HepG2 (cell line): Measurements from ENCODE around the gene EEA1. TPM values are rescaled to one million over a fixed set of nuclear protein-coding genes. Genes with fewer than 3 reads are reported as not detected.

Experiments
- BATF2 ChIP-seq: sonication (generic); formaldehyde crosslinking; IDR thresholded peaks from 2 replicates; pipeline ENCODE4 v1.8.0; 2022; ENCODE audit warnings: mild to moderate bottlenecking, missing genetic modification reagents, moderate library complexity
- CHCHD3 ChIP-seq: sonication (generic); formaldehyde crosslinking; IDR thresholded peaks from 2 replicates; pipeline ENCODE4 v1.8.0; 2022; ENCODE audit warnings: mild to moderate bottlenecking, missing genetic modification reagents, moderate library complexity
- CTCF ChIP-seq: sonication (generic); formaldehyde crosslinking; IDR thresholded peaks from 2 replicates; pipeline ENCODE4 v1.5.0; 2020; ENCODE audit warnings: mild to moderate bottlenecking, missing genetic modification reagents, moderate library complexity
- FLYWCH1 ChIP-seq: sonication (generic); formaldehyde crosslinking; IDR thresholded peaks from 2 replicates; pipeline ENCODE4 v1.8.1; 2023; ENCODE audit warnings: mild to moderate bottlenecking, missing genetic modification reagents
- FOXP4 ChIP-seq: sonication (generic); formaldehyde crosslinking; IDR thresholded peaks from 2 replicates; pipeline ENCODE4 v1.4.0; 2020; ENCODE audit warnings: missing genetic modification reagents
- HDAC1 ChIP-seq: sonication (generic); formaldehyde crosslinking; IDR thresholded peaks from 2 replicates; pipeline ENCODE4 v1.5.1; 2020; ENCODE audit warnings: mild to moderate bottlenecking, missing genetic modification reagents
- HOXA9 ChIP-seq: sonication (generic); formaldehyde crosslinking; IDR thresholded peaks from 2 replicates; pipeline ENCODE4 v1.8.1; 2022; ENCODE audit warnings: missing genetic modification reagents, mild to moderate bottlenecking, moderate library complexity, borderline replicate concordance
- IRF1 ChIP-seq: sonication (generic); formaldehyde crosslinking; IDR thresholded peaks from 2 replicates; pipeline ENCODE4 v1.4.0; 2020; ENCODE audit warnings: low read depth, mild to moderate bottlenecking, missing genetic modification reagents
- MTERF4 ChIP-seq: sonication (generic); formaldehyde crosslinking; IDR thresholded peaks from 2 replicates; pipeline ENCODE4 v1.8.0; 2023; ENCODE audit warnings: mild to moderate bottlenecking, missing genetic modification reagents
- PHF21A ChIP-seq: sonication (generic); formaldehyde crosslinking; IDR thresholded peaks from 2 replicates; pipeline ENCODE4 v1.5.0; 2020; ENCODE audit warnings: mild to moderate bottlenecking, missing genetic modification reagents
- PHF5A ChIP-seq: IDR thresholded peaks from one replicate; pipeline ENCODE4 v1.6.1; 2018; ENCODE audit warnings: low read depth, missing genetic modification reagents; ENCODE audit not compliant: unreplicated experiment
- RORA ChIP-seq: sonication (generic); formaldehyde crosslinking; IDR thresholded peaks from 2 replicates; pipeline ENCODE4 v1.5.0; 2020; ENCODE audit warnings: mild to moderate bottlenecking, missing genetic modification reagents, moderate library complexity
- SIX4 ChIP-seq: sonication (generic); formaldehyde crosslinking; IDR thresholded peaks from 2 replicates; pipeline ENCODE4 v1.4.0; 2020; ENCODE audit warnings: missing genetic modification reagents
- SKI ChIP-seq: fragments of 450-650 bp; IDR thresholded peaks from one replicate; pipeline ENCODE4 v1.6.1; 2018; ENCODE audit warnings: mild to moderate bottlenecking; ENCODE audit not compliant: partially characterized antibody
- ZNF264 ChIP-seq: sonication (generic); formaldehyde crosslinking; IDR thresholded peaks from 2 replicates; pipeline ENCODE4 v1.4.0; 2020; ENCODE audit warnings: missing genetic modification reagents
- ZNF337 ChIP-seq: sonication (generic); formaldehyde crosslinking; IDR thresholded peaks from 2 replicates; pipeline ENCODE4 v1.5.1; 2020; ENCODE audit warnings: missing genetic modification reagents, low read depth, mild to moderate bottlenecking, borderline replicate concordance
- ZNF549 ChIP-seq: sonication (generic); formaldehyde crosslinking; IDR thresholded peaks from 2 replicates; pipeline ENCODE4 v1.5.0; 2020; ENCODE audit warnings: missing genetic modification reagents
- ZNF589 ChIP-seq: sonication (generic); formaldehyde crosslinking; conservative IDR thresholded peaks from 2 replicates; pipeline ENCODE4 v1.8.0; 2022; ENCODE audit warnings: mild to moderate bottlenecking, moderate library complexity, missing genetic modification reagents
- ZNF740 ChIP-seq: sonication (generic); formaldehyde crosslinking; IDR thresholded peaks from 2 replicates; pipeline ENCODE4 v1.4.0; 2020; ENCODE audit warnings: missing genetic modification reagents
- ZNF772 ChIP-seq: sonication (generic); formaldehyde crosslinking; IDR thresholded peaks from 2 replicates; pipeline ENCODE4 v1.5.0; 2020; ENCODE audit warnings: mild to moderate bottlenecking, missing genetic modification reagents
- ZNF775 ChIP-seq: sonication (generic); formaldehyde crosslinking; IDR thresholded peaks from 2 replicates; pipeline ENCODE4 v1.4.0; 2020; ENCODE audit warnings: missing genetic modification reagents, mild to moderate bottlenecking, moderate library complexity, borderline replicate concordance
- polyA plus RNA-seq, 8 experiments: library from polyadenylated mRNA; depleted of rRNA in 3 of 8; stranded (reverse) in 7 of 8; unstranded in 1 of 8; fragments of >200 nt; fragmentation: Illumina TruSeq in 4 of 8; extraction: Trizol in 4 of 8; gene quantifications; 2 replicates each; pipeline versions ENCODE4 v1.2.1 to v1.2.3, GENCODE V29; 2011 to 2016; ENCODE audit warnings: low read depth in 4 of 8, missing spikeins in 1 of 8, mixed read lengths in 1 of 8; ENCODE audit not compliant: insufficient read depth in 1 of 8
- total RNA-seq, 5 experiments: library from RNA; depleted of rRNA; stranded (reverse); fragments of >200 nt; fragmentation: Illumina TruSeq; extraction: Trizol; gene quantifications; 2 replicates each; pipeline ENCODE4 v1.2.3, GENCODE V29; 2016; ENCODE audit warnings: low read depth in 1 of 5

Gene EEA1
- total and polyA plus RNA-seq, 2 of the 13 experiments (the other 11 are each of a cell fraction or from before 2014, with no cell fraction given): 5.0 to 19.3 TPM

- TF ChIP-seq ZNF740 (CRISPR knock-in tag) (peak; percentile 70), SIX4 (CRISPR knock-in tag) (no peak), ZNF775 (CRISPR knock-in tag) (0 out of 2 replicates have a peak, but pooled peaks have one; percentile 2), PHF21A (CRISPR knock-in tag) (peak; percentile 43), BATF2 (no peak), FOXP4 (CRISPR knock-in tag) (peak; percentile 70; the same call in 1 of the 2 replicates), ZNF264 (CRISPR knock-in tag) (no peak), ZNF589 (no peak), CHCHD3 (CRISPR knock-in tag) (peak; percentile 76), FLYWCH1 (CRISPR knock-in tag) (0 out of 2 replicates have a peak, but pooled peaks have one; percentile 53), HDAC1 (CRISPR knock-in tag) (peak; percentile 78; the same call in 1 of the 2 replicates), CTCF (CRISPR knock-in tag) (peak; percentile 42; the same call in 1 of the 2 replicates), PHF5A (CRISPR knock-in tag) (peak; percentile 20), ZNF549 (CRISPR knock-in tag) (no peak), RORA (no peak), HOXA9 (CRISPR knock-in tag) (no peak), IRF1 (CRISPR knock-in tag) (no peak), MTERF4 (CRISPR knock-in tag) (peak; percentile 76; the same call in 1 of the 2 replicates), ZNF772 (CRISPR knock-in tag) (peak; percentile 77), SKI (peak; percentile 70), ZNF337 (CRISPR knock-in tag) (no peak)
Measured at GRCh38 chr12:92928962-92929915, at the start of gene EEA1 (continued).
